KOPT-K1 (cell line): ENCODE results near the gene HADHA.

Experiments used
- H3K27ac ChIP-seq: fragments of 200-600 bp; sonication (generic); 2 replicates; pipeline ENCODE4 v1.5.1; 2016; ENCODE audit warnings: antibody characterized with exemption, mild to moderate bottlenecking, low read depth, low read length; ENCODE audit not compliant: poor library complexity, severe bottlenecking
- H3K36me3 ChIP-seq: fragments of 200-600 bp; sonication (generic); 2 replicates; pipeline ENCODE4 v1.5.1; 2017; ENCODE audit warnings: antibody characterized with exemption, mild to moderate bottlenecking, low read length, moderate library complexity; ENCODE audit not compliant: insufficient read depth
- H3K9me3 ChIP-seq: fragments of 200-600 bp; sonication (generic); 2 replicates; pipeline ENCODE4 v1.5.1; 2017; ENCODE audit warnings: antibody characterized with exemption, low read length, mild to moderate bottlenecking; ENCODE audit not compliant: insufficient read depth, poor library complexity, severe bottlenecking

The HADHA gene

GRCh38 chr2:26164641-26165211 is 79.7 kb downstream of the HADHA start:
- H3K27ac ChIP-seq = no peak overlapping the region
- H3K9me3 ChIP-seq = no peaks in the 10 kb centered on the region
- H3K36me3 ChIP-seq = no peaks in the 10 kb centered on the region

- no peaks in the 10 kb centered on the region for H3K36me3 ChIP-seq
- H3K9me3 ChIP-seq = no peaks in the 10 kb centered on the region
These were observed 80.2 kb downstream of the HADHA start for GRCh38 chr2:26164231-26164630.

DNA sequence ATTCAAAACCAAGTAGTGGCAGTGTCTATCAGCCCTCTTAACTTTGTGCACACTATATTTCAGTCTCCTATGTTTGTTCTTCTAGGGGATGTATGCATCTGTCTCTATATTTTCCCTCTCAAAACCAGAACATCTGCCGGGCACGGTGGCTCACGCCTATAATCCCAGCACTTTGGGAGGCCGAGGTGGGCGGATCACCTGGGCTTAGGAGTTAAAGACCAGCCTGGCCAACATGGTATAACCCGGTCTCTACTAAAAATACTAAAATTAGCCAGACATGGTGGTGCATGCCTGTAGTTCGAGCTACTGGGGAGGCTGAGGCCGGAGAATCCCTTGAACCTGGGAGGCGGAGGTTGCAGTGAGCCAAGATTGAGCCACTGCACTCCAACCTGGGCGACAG is 81.5 kb downstream of the HADHA start:
- Histone ChIP-seq H3K27ac (no peak overlapping the region), H3K9me3 (no peaks in the 10 kb centered on the region), H3K36me3 (no peaks in the 10 kb centered on the region)

More at GRCh38 chr2:26164231-26164630, 80.2 kb downstream of the HADHA start:
- no peak overlapping the region for H3K27ac ChIP-seq

- Histone ChIP-seq H3K9me3 (no peaks in the 10 kb centered on the region), H3K36me3 (no peaks in the 10 kb centered on the region), H3K27ac (no peak overlapping the region)
These were observed 82.5 kb downstream of the HADHA start for GRCh38 chr2:26161926-26162325.

- Histone ChIP-seq H3K9me3 (no peaks in the 10 kb centered on the region), H3K27ac (no peak overlapping the region), H3K36me3 (no peaks in the 10 kb centered on the region)
These were observed 86.9 kb downstream of the HADHA start for GRCh38 chr2:26157580-26157979.

GRCh38 chr2:26150243-26150642 is 94.2 kb downstream of the HADHA start:
- H3K36me3 ChIP-seq = no peaks in the 10 kb centered on the region
- no peak overlapping the region for H3K27ac ChIP-seq
- H3K9me3 ChIP-seq = no peaks in the 10 kb centered on the region

- Histone ChIP-seq H3K36me3 (no peaks in the 10 kb centered on the region), H3K27ac (no peak overlapping the region), H3K9me3 (no peaks in the 10 kb centered on the region)
These were observed 95.9 kb downstream of the HADHA start for GRCh38 chr2:26148501-26148900.

DNA sequence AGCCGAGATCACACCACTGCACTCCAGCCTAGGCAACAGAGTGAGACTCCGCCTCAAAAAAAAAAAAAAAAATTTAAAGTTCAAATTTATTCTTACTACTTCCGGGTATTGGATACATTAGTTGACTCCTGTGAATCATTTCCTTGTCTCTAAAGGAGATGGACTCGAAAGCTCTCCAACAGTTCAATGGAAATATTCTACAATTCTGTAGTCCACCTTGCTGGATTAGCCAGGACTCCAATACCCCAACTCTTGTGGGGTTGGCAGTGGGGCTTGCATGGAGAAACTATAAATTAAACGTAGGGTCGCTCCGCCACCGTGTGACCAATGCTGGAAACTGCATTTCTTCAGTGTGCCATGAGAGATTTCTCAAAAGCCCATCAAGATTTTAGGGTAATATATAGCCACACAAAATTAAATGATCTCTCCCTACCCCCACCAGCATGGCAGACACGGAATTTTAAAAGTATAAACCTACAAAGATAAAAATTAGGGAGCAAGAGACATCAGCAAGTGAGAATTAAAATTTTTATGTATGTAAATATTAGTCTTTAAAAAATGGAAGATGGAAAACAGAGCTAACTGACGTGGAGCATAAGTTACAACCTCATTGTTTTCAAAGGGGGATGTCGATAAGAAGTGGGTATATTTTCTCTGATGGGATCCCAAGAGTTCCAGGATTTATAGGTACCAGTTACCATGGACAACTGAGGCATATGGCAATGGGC is 99.3 kb downstream of the HADHA start:
- Histone ChIP-seq H3K9me3 (no peaks in the 10 kb centered on the region), H3K36me3 (no peaks in the 10 kb centered on the region), H3K27ac (no peak overlapping the region)

GRCh38 chr2:26144031-26144430 is 100.4 kb downstream of the HADHA start:
- no peaks in the 10 kb centered on the region for H3K9me3 ChIP-seq
- H3K36me3 ChIP-seq = no peaks in the 10 kb centered on the region
- H3K27ac ChIP-seq = no peak overlapping the region

GRCh38 chr2:26141145-26141769 is 103.2 kb downstream of the HADHA start:
- Histone ChIP-seq H3K27ac (no peak overlapping the region), H3K36me3 (peaks cover 15% of the 10 kb centered on the region), H3K9me3 (no peaks in the 10 kb centered on the region)
